ENCODE data around the gene NOL4L. TPM values are rescaled to one million over a fixed set of nuclear protein-coding genes. Genes with fewer than 3 reads are reported as not detected.

Gene NOL4L, protein sequence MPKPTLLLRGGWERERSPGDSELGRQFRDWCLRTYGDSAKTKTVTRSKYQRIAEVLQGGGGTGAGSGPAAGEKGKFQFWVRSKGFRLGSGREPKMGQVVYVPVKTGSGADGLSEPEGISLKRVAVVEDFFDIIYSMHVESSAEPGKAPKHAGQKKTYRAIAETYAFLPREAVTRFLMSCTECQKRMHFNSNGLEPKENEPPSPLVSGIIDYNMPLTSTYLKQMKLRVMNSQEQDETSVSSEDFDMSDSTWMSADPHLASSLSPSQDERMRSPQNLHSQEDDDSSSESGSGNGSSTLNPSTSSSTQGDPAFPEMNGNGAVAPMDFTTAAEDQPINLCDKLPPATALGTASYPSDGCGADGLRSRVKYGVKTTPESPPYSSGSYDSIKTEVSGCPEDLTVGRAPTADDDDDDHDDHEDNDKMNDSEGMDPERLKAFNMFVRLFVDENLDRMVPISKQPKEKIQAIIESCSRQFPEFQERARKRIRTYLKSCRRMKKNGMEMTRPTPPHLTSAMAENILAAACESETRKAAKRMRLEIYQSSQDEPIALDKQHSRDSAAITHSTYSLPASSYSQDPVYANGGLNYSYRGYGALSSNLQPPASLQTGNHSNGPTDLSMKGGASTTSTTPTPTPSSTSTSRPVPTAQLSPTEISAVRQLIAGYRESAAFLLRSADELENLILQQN
- 21.2 TPM for total RNA-seq

DNA sequence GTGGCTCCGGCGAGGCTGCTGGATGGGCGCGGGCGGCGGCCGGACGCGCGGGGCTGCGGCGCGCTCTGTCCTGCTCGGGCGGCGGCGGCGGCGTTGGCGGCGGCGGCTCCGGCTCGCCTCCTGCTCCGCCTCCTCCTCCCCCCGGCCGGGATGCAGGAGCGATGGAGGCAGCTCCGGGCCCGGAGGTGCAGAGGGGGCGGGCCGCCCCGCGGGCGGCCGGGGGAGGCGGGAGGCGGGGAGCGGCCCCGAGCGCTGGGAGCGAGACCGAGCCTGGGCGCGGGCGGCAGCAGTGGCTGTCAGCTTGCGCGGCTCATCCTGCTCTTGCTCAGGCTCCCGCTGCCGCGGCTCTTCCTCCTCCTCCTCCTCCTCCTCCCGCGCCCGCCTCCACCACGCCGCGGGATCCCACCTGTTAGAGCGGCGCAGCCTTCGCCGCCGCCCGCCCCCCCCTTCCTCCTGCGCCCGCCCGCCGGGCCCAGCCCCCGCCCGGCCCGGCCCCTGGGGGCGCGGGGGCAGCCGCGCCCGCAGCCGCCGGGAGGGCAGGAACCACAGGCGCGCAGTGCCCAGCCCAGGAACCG, at the start of gene NOL4L:
Gene NOL4L, minus strand, starts transcription at position 323 of the 575 bp plus-strand sequence. CDS start 443 bp downstream, outside the sequence.

Other genes with a start within 250 kb of the NOL4L start
- 70.1 TPM for gene ASXL1, start 227.0 kb downstream of the NOL4L start, total RNA-seq
- gene C20orf203, start 88.6 kb upstream of the NOL4L start, total RNA-seq, result 0.46 TPM
- 36.2 TPM for gene COMMD7, start 158.1 kb upstream of the NOL4L start, total RNA-seq
- 4.2 TPM for gene DNMT3B, start 177.1 kb upstream of the NOL4L start, total RNA-seq
- gene MAPRE1, start 234.6 kb upstream of the NOL4L start, total RNA-seq, result 136 TPM

Measured in diencephalon (tissue), 1 donor.